ENCODE data around the gene IPO4.

The IPO4 gene

GRCh38 chr14:24189059-24189375 is 401 bp upstream of the IPO4 start:
- Histone ChIP-seq H3K27ac (ENCODE audit: poor library complexity, severe bottlenecking) (peak overlapping the region; percentile 62), H3K36me3 (ENCODE audit: low read depth) (peaks cover 69% of the 10 kb centered on the region), H3K4me1 (ENCODE audit: insufficient read depth, poor library complexity, severe bottlenecking) (peaks cover 4% of the 10 kb centered on the region), H3K4me3 (ENCODE audit: severe bottlenecking) (peak overlapping the region; percentile 77), H3K9me3 (ENCODE audit: severe bottlenecking) (no peaks in the 10 kb centered on the region), H3K27me3 (ENCODE audit: insufficient read depth, poor library complexity, severe bottlenecking) (no peaks in the 10 kb centered on the region)
- ATAC-seq (ENCODE audit: low read depth) (no peak), DNase-seq (ENCODE audit: low spot score) (no peak)
- no peak for TF ChIP-seq CTCF (IDR thresholded peaks at IDR 0.05; ENCODE audit: poor library complexity, severe bottlenecking)

- Histone ChIP-seq H3K9me3 (ENCODE audit: severe bottlenecking) (no peaks in the 10 kb centered on the region), H3K4me1 (ENCODE audit: insufficient read depth, poor library complexity, severe bottlenecking) (peaks cover 4% of the 10 kb centered on the region), H3K4me3 (ENCODE audit: severe bottlenecking) (peak overlapping the region; percentile 77), H3K27me3 (ENCODE audit: insufficient read depth, poor library complexity, severe bottlenecking) (no peaks in the 10 kb centered on the region), H3K27ac (ENCODE audit: poor library complexity, severe bottlenecking) (no peak overlapping the region), H3K36me3 (ENCODE audit: low read depth) (peaks cover 69% of the 10 kb centered on the region)
- TF ChIP-seq CTCF (IDR thresholded peaks at IDR 0.05; ENCODE audit: poor library complexity, severe bottlenecking) = no peak
- ATAC-seq (ENCODE audit: low read depth) (no peak), DNase-seq (ENCODE audit: low spot score) (no peak)
These were observed 1.1 kb downstream of the IPO4 start for GRCh38 chr14:24187539-24187915.

- Histone ChIP-seq H3K27ac (ENCODE audit: poor library complexity, severe bottlenecking) (no peak overlapping the region), H3K4me3 (ENCODE audit: severe bottlenecking) (no peak overlapping the region), H3K4me1 (ENCODE audit: insufficient read depth, poor library complexity, severe bottlenecking) (peaks cover 4% of the 10 kb centered on the region), H3K36me3 (ENCODE audit: low read depth) (peaks cover 65% of the 10 kb centered on the region), H3K9me3 (ENCODE audit: severe bottlenecking) (no peaks in the 10 kb centered on the region), H3K27me3 (ENCODE audit: insufficient read depth, poor library complexity, severe bottlenecking) (no peaks in the 10 kb centered on the region)
- ATAC-seq (ENCODE audit: low read depth) = no peak
- TF ChIP-seq CTCF (IDR thresholded peaks at IDR 0.05; ENCODE audit: poor library complexity, severe bottlenecking) = no peak
- DNase-seq (ENCODE audit: low spot score) = no peak
These were observed 1.6 kb downstream of the IPO4 start for GRCh38 chr14:24186831-24187538.

GRCh38 chr14:24185741-24186140 is 2.9 kb downstream of the IPO4 start:
- H3K27ac ChIP-seq (ENCODE audit: poor library complexity, severe bottlenecking) = no peak overlapping the region
- peaks cover 67% of the 10 kb centered on the region for H3K36me3 ChIP-seq (ENCODE audit: low read depth)
- DNase-seq (ENCODE audit: low spot score) = no peak
- no peaks in the 10 kb centered on the region for H3K27me3 ChIP-seq (ENCODE audit: insufficient read depth, poor library complexity, severe bottlenecking)
- TF ChIP-seq CTCF (IDR thresholded peaks at IDR 0.05; ENCODE audit: poor library complexity, severe bottlenecking) = no peak
- no peak for ATAC-seq (ENCODE audit: low read depth)
- H3K9me3 ChIP-seq (ENCODE audit: severe bottlenecking) = no peaks in the 10 kb centered on the region
- H3K4me1 ChIP-seq (ENCODE audit: insufficient read depth, poor library complexity, severe bottlenecking) = peaks cover 4% of the 10 kb centered on the region
- no peak overlapping the region for H3K4me3 ChIP-seq (ENCODE audit: severe bottlenecking)

- peaks cover 4% of the 10 kb centered on the region for H3K4me1 ChIP-seq (ENCODE audit: insufficient read depth, poor library complexity, severe bottlenecking)
- no peaks in the 10 kb centered on the region for H3K9me3 ChIP-seq (ENCODE audit: severe bottlenecking)
- TF ChIP-seq CTCF (IDR thresholded peaks at IDR 0.05; ENCODE audit: poor library complexity, severe bottlenecking) = no peak
- ATAC-seq (ENCODE audit: low read depth) (no peak), DNase-seq (ENCODE audit: low spot score) (no peak)
- H3K27me3 ChIP-seq (ENCODE audit: insufficient read depth, poor library complexity, severe bottlenecking) = no peaks in the 10 kb centered on the region
- peaks cover 74% of the 10 kb centered on the region for H3K36me3 ChIP-seq (ENCODE audit: low read depth)
- no peak overlapping the region for H3K27ac ChIP-seq (ENCODE audit: poor library complexity, severe bottlenecking)
- H3K4me3 ChIP-seq (ENCODE audit: severe bottlenecking) = no peak overlapping the region
These were observed 3.6 kb downstream of the IPO4 start for GRCh38 chr14:24185026-24185425.

Measured in RWPE2 (cell line).